Panc1 (cell line): ENCODE measurements around the gene KCNH1. TPM values are rescaled to one million over a fixed set of nuclear protein-coding genes. Genes with fewer than 3 reads are reported as not detected.

Experiments used
- ATAC-seq: fragments of 200-7000 bp; cut with Tn5 transposase; 2 replicates; pipeline ENCODE4 v1.9.1; 2020; ENCODE audit warnings: mild to moderate bottlenecking, moderate library complexity
- BruUV-seq: library from RNA; stranded (reverse); fragments of 400-500 nt; replicated peaks from 2 replicates; lab custom pipeline; 2021; lab: Mats Ljungman, UMichigan
- CTCF ChIA-PET: fragments of 300-600 bp; sonication (Branson Sonifier 250); formaldehyde crosslinking; loops from one replicate; lab custom pipeline; 2022; ENCODE audit warnings: antibody characterized with exemption; lab: Charles Lee
- POLR2A ChIA-PET: fragments of 300-600 bp; sonication (Branson Sonifier 250); formaldehyde crosslinking; loops from one replicate; lab custom pipeline; 2022; ENCODE audit warnings: antibody characterized with exemption; lab: Charles Lee
- DNase-seq: peaks from one replicate; pipeline ENCODE4 v3.0.0-alpha.2; 2010; ENCODE audit warnings: low read depth, low spot score
- H3K27ac ChIP-seq: 2 replicates; pipeline ENCODE4 v1.5.1; 2011; ENCODE audit warnings: mild to moderate bottlenecking, low read length, inconsistent platforms
- H3K27me3 ChIP-seq: fragments of 200-500 bp; sonication (Bioruptor generic); 2 replicates; pipeline ENCODE4 v1.6.0; 2014; ENCODE audit warnings: low read length, inconsistent platforms; ENCODE audit not compliant: control insufficient read depth, insufficient read depth
- H3K36me3 ChIP-seq: fragments of 200-500 bp; sonication (Bioruptor generic); 2 replicates; pipeline ENCODE4 v1.5.1; 2014; ENCODE audit warnings: inconsistent platforms, mild to moderate bottlenecking, low read length, moderate library complexity; ENCODE audit not compliant: control insufficient read depth, insufficient read depth
- H3K4me1 ChIP-seq: 2 replicates; pipeline ENCODE4 v1.5.1; 2011; ENCODE audit warnings: inconsistent platforms, mild to moderate bottlenecking, low read length, moderate library complexity; ENCODE audit not compliant: control insufficient read depth, insufficient read depth
- H3K4me3 ChIP-seq, 2 experiments: 2 replicates each; pipeline ENCODE4 v1.5.1; 2011 to 2012; ENCODE audit warnings: low read depth in 2 of 2, low read length in 2 of 2, mild to moderate bottlenecking in 2 of 2, inconsistent platforms in 1 of 2, moderate library complexity in 1 of 2
- H3K9me3 ChIP-seq: fragments of 200-500 bp; sonication (Bioruptor generic); 2 replicates; pipeline ENCODE4 v1.5.1; 2014; ENCODE audit warnings: low read depth, mild to moderate bottlenecking, inconsistent platforms, low read length, moderate library complexity; ENCODE audit not compliant: control insufficient read depth, insufficient read depth
- POLR2AphosphoS5 ChIP-seq: IDR thresholded peaks from 2 replicates; pipeline ENCODE4 v1.6.1; 2012; ENCODE audit warnings: mild to moderate bottlenecking, low read depth, low read length, moderate library complexity
- REST ChIP-seq, 2 experiments: IDR thresholded peaks; 2 replicates each; pipeline ENCODE4 v1.6.1; 2011 to 2012; ENCODE audit warnings: low read depth in 2 of 2, control low read depth in 1 of 2, low read length in 1 of 2, mild to moderate bottlenecking in 1 of 2, moderate library complexity in 1 of 2; ENCODE audit not compliant: insufficient read depth in 1 of 2
- SIN3A ChIP-seq: IDR thresholded peaks from 2 replicates; pipeline ENCODE4 v1.6.1; 2012; ENCODE audit warnings: low read depth, mild to moderate bottlenecking, low read length, moderate library complexity, borderline replicate concordance; ENCODE audit not compliant: insufficient read depth
- TCF7L2 ChIP-seq: IDR thresholded peaks from 2 replicates; pipeline ENCODE4 v1.6.1; 2011; ENCODE audit warnings: mild to moderate bottlenecking, low read depth, low read length, inconsistent platforms
- in situ Hi-C: cut with HindIII; loops from 2 replicates; pipeline ENCODE4 v1.10.0; 2016; ENCODE audit warnings: low sequenced_read_pairs, low pct_unique_long_range_greater_than_20kb
- intact Hi-C: fragments of 100-400 bp; cut with micrococcal nuclease; formaldehyde crosslinking; loops from one replicate; pipeline ENCODE4 v1.10.0; 2022; ENCODE audit not compliant: unreplicated experiment
- total RNA-seq: library from RNA; stranded (reverse); gene quantifications from one replicate; pipeline ENCODE4 v1.2.1, GENCODE V29; 2021; ENCODE audit not compliant: unreplicated experiment
- TF ChIP-seq, protein P1 (sequence below): fragments of 450-650 bp; IDR thresholded peaks from 2 replicates; pipeline ENCODE4 v1.5.1; 2017; ENCODE audit warnings: mild to moderate bottlenecking

The KCNH1 gene
- total RNA-seq, 1 experiment from 2014 or later, result not detected

DNA sequence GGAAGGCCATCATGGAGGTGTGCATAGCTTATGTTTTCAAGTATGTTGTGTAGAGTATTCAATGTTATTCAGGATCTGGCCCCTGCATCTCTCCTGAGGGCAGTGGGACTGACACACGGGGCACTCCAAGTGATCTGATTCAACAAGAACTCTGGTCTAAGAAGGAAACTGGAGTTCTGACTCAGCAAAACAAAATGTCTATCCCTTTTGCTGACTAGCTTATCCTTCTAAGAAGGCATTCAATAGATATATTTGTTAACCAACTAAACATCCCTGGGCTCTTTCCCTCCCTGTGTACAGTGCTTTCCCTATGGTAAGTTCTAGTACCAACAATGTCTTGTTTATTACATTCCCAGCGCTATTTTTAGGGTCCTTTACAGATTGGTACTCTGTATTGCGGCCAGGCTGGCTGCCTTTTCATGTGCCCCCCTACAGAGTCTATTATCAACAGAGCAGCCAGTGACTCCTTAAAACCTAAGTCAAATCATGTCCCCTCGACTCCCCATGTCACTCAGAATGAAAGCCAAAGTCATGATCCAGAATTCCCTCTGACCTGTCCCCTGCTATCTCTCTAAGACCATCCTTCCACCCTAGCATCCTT lies 304.9 kb downstream of the KCNH1 start:
- in situ Hi-C loops, result no loop called here
- H3K4me3 ChIP-seq, result no peak overlapping the region
- H3K27me3 ChIP-seq, result no peaks in the 10 kb centered on the region
- no peak overlapping the region for H3K27ac ChIP-seq
- ChIA-PET CTCF (no interaction called here), POLR2A (no interaction called here)
- TF ChIP-seq SIN3A (no peak), POLR2AphosphoS5 (no peak), TCF7L2 (no peak), REST (IDR thresholded peaks at IDR 0.05; ENCODE audit: insufficient read depth in 1 of 2, low read depth in 2 of 2, low read length in 1 of 2) (no peak)
- TF ChIP-seq, protein P1, sequence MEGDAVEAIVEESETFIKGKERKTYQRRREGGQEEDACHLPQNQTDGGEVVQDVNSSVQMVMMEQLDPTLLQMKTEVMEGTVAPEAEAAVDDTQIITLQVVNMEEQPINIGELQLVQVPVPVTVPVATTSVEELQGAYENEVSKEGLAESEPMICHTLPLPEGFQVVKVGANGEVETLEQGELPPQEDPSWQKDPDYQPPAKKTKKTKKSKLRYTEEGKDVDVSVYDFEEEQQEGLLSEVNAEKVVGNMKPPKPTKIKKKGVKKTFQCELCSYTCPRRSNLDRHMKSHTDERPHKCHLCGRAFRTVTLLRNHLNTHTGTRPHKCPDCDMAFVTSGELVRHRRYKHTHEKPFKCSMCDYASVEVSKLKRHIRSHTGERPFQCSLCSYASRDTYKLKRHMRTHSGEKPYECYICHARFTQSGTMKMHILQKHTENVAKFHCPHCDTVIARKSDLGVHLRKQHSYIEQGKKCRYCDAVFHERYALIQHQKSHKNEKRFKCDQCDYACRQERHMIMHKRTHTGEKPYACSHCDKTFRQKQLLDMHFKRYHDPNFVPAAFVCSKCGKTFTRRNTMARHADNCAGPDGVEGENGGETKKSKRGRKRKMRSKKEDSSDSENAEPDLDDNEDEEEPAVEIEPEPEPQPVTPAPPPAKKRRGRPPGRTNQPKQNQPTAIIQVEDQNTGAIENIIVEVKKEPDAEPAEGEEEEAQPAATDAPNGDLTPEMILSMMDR, result no peak
- no peaks in the 10 kb centered on the region for H3K9me3 ChIP-seq
- no peaks in the 10 kb centered on the region for H3K36me3 ChIP-seq
- no peaks in the 10 kb centered on the region for H3K4me1 ChIP-seq
- intact Hi-C loops, result no loop called here
- no peak for DNase-seq
- ATAC-seq, result no peak
- BruUV-seq, result no TSS peak

DNA sequence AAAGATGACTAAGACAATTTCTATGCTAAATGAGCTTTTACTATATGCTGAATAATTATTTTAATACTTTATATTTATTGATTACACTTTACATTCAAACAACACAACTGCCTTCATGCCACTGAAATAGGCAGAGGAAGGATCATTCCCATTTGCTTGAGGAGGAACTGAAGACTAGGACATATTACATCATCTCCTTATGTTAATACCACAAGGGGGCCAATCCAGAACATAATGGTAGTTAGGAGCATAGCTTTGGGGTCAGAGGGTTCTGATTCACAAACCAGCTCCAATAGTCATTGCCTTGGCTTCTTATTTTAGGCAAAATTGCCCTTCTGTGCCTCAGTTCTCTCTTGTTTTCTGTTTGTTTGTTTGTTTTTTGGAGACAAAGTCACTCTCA lies 306.5 kb downstream of the KCNH1 start:
- no peaks in the 10 kb centered on the region for H3K9me3 ChIP-seq
- H3K27ac ChIP-seq, result no peak overlapping the region
- no peaks in the 10 kb centered on the region for H3K36me3 ChIP-seq
- ChIA-PET CTCF (no interaction called here), POLR2A (no interaction called here)
- intact Hi-C loops (no loop called here), in situ Hi-C loops (no loop called here)
- ATAC-seq (no peak), DNase-seq (no peak)
- no peak overlapping the region for H3K4me3 ChIP-seq
- TF ChIP-seq SIN3A (no peak), POLR2AphosphoS5 (no peak), REST (IDR thresholded peaks at IDR 0.05; ENCODE audit: insufficient read depth in 1 of 2, low read depth in 2 of 2, low read length in 1 of 2) (no peak), TCF7L2 (no peak)
- TF ChIP-seq, protein P1, result no peak
- no peaks in the 10 kb centered on the region for H3K4me1 ChIP-seq
- no TSS peak for BruUV-seq
- H3K27me3 ChIP-seq, result no peaks in the 10 kb centered on the region
